Hepatocyte (in vitro differentiated cells): ENCODE results near the gene PGBD2. TPM values are rescaled to one million over a fixed set of nuclear protein-coding genes. Genes with fewer than 3 reads are reported as not detected.
"Not testable (repeated sequence)": the region's sequence is repeated elsewhere in the genome, so short reads cannot be mapped to it uniquely, and the experiment has no call there.

ENCODE experiments used
- DNase-seq: peaks from one replicate; pipeline ENCODE4 v3.0.0-alpha.2; 2016; ENCODE audit warnings: low spot score
- H2AFZ ChIP-seq: fragments of 200-600 bp; sonication (generic); 2 replicates; pipeline ENCODE4 v1.6.0; 2016; ENCODE audit warnings: antibody characterized with exemption, mild to moderate bottlenecking
- H3K27ac ChIP-seq: fragments of 200-600 bp; sonication (generic); 2 replicates; pipeline ENCODE4 v1.5.1; 2016; ENCODE audit warnings: mild to moderate bottlenecking
- H3K27me3 ChIP-seq: fragments of 200-600 bp; sonication (generic); 2 replicates; pipeline ENCODE4 v1.6.1; 2016
- H3K36me3 ChIP-seq: fragments of 200-600 bp; sonication (generic); replicated peaks from 2 replicates; pipeline ENCODE4 v1.5.1; 2016; ENCODE audit warnings: low read depth; ENCODE audit not compliant: insufficient read depth
- H3K4me1 ChIP-seq: fragments of 200-600 bp; sonication (generic); 2 replicates; pipeline ENCODE4 v1.5.1; 2016; ENCODE audit warnings: mild to moderate bottlenecking, moderate library complexity; ENCODE audit not compliant: insufficient read depth
- H3K4me2 ChIP-seq: fragments of 200-600 bp; sonication (generic); 2 replicates; pipeline ENCODE4 v1.6.0; 2016
- H3K4me3 ChIP-seq: fragments of 200-600 bp; sonication (generic); 2 replicates; pipeline ENCODE4 v1.5.1; 2016; ENCODE audit warnings: mild to moderate bottlenecking
- H3K79me2 ChIP-seq: fragments of 200-600 bp; sonication (generic); 2 replicates; pipeline ENCODE4 v1.6.0; 2017; ENCODE audit warnings: mild to moderate bottlenecking
- H3K9me2 ChIP-seq: fragments of 200-600 bp; sonication (generic); replicated peaks from 2 replicates; pipeline ENCODE4 v1.6.0; 2017; ENCODE audit warnings: mild to moderate bottlenecking; ENCODE audit not compliant: insufficient read depth
- H3K9me3 ChIP-seq: fragments of 200-600 bp; sonication (generic); 2 replicates; pipeline ENCODE4 v1.5.1; 2016; ENCODE audit warnings: low read depth, mild to moderate bottlenecking
- H4K20me1 ChIP-seq: fragments of 200-600 bp; sonication (generic); 2 replicates; pipeline ENCODE4 v1.6.0; 2016; ENCODE audit warnings: mild to moderate bottlenecking; ENCODE audit not compliant: insufficient read depth, poor library complexity, severe bottlenecking
- CTCF ChIP-seq: fragments of 200-600 bp; sonication (generic); IDR thresholded peaks from 2 replicates; pipeline ENCODE4 v1.5.1; 2016; ENCODE audit warnings: antibody characterized with exemption, mild to moderate bottlenecking; ENCODE audit not compliant: poor library complexity
- EZH2 ChIP-seq: fragments of 200-600 bp; sonication (generic); IDR thresholded peaks from 2 replicates; pipeline ENCODE4 v1.6.1; 2016; ENCODE audit warnings: antibody characterized with exemption, mild to moderate bottlenecking, borderline replicate concordance
- EZH2phosphoT487 ChIP-seq: fragments of 200-600 bp; sonication (generic); IDR thresholded peaks from one replicate; pipeline ENCODE4 v1.6.1; 2018; ENCODE audit warnings: antibody characterized with exemption, mild to moderate bottlenecking, low read depth, moderate library complexity; ENCODE audit not compliant: unreplicated experiment, severe bottlenecking
- WGBS: methylation state at CpG from one replicate; pipeline ENCODE4 v1.1.6; 2016; ENCODE audit warnings: low lambda C conversion rate; ENCODE audit errors: missing lambda C conversion rate; 5-methylcytosine and 5-hydroxymethylcytosine counted together
- polyA plus RNA-seq: library from polyadenylated mRNA; unstranded; fragments of >200 nt; fragmentation: Nextera tagmentation; extraction: Ambion mirVana; gene quantifications from 2 replicates; pipeline ENCODE4 v1.2.1, GENCODE V29; 2016
- total RNA-seq: library from RNA; depleted of rRNA; stranded (reverse); fragments of >200 nt; gene quantifications from 2 replicates; pipeline ENCODE4 v1.2.3, GENCODE V29; 2014

PGBD2 gene
- total and polyA plus RNA-seq, 2 experiments from 2014 or later: 5.6 to 6.6 TPM

- Histone ChIP-seq H2AFZ (no peak overlapping the region), H4K20me1 (no peaks in the 10 kb centered on the region), H3K79me2 (no peaks in the 10 kb centered on the region), H3K27ac (peak overlapping the region; percentile 89), H3K27me3 (no peaks in the 10 kb centered on the region), H3K36me3 (no peaks in the 10 kb centered on the region), H3K9me3 (no peaks in the 10 kb centered on the region), H3K9me2 (no peaks in the 10 kb centered on the region), H3K4me2 (peak overlapping the region; percentile 82), H3K4me1 (peaks cover 5% of the 10 kb centered on the region), H3K4me3 (peak overlapping the region; percentile 21)
- WGBS: 4% methylated on average over 23 of the region's 23 CpGs
- DNase-seq: peak; percentile 88
- TF ChIP-seq EZH2phosphoT487 (no peak), CTCF (no peak)
These were observed 32.0 kb upstream of the PGBD2 start for GRCh38 chr1:248873993-248874533.

GRCh38 chr1:248881261-248881660, 24.8 kb upstream of the PGBD2 start:
- Histone ChIP-seq H3K27ac (no peak overlapping the region), H4K20me1 (no peaks in the 10 kb centered on the region), H3K36me3 (no peaks in the 10 kb centered on the region), H3K4me2 (no peak overlapping the region), H3K79me2 (no peaks in the 10 kb centered on the region), H3K27me3 (no peaks in the 10 kb centered on the region), H3K4me3 (no peak overlapping the region), H3K9me3 (no peaks in the 10 kb centered on the region), H3K4me1 (peaks cover 2% of the 10 kb centered on the region), H3K9me2 (no peaks in the 10 kb centered on the region), H2AFZ (no peak overlapping the region)
- no peak for DNase-seq
- TF ChIP-seq EZH2 (no peak), CTCF (no peak), EZH2phosphoT487 (no peak)
- 79% methylated on average over 1 of the region's 1 CpG for WGBS

DNA sequence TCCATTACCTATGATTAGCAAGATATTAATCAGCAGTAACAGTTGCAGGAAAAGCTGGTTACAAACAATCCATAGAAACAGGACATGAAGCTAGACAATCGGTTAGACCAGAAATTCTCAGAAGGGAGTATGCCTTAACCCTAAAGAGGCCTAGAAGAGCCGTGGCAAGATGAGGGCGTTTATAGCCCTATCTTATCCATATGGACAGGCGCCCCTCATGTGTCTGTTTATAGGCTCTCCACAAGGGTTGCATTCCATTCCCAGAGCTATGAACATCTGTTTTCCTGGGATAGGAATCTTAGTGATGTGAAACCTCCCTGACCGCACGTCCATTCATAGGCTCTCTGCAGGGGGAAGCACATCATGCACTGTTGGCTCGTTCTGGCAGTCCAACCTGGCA, 23.6 kb upstream of the PGBD2 start:
- H3K4me3 ChIP-seq, H3K27me3 ChIP-seq: not testable (repeated sequence)
- 82% methylated on average over 7 of the region's 7 CpGs for WGBS

GRCh38 chr1:248884632-248885295, 21.3 kb upstream of the PGBD2 start:
- no peak for TF ChIP-seq CTCF
- TF ChIP-seq EZH2: no peak
- no peak for TF ChIP-seq EZH2phosphoT487
- H4K20me1 ChIP-seq: no peaks in the 10 kb centered on the region
- peaks cover 6% of the 10 kb centered on the region for H3K4me1 ChIP-seq
- no peak overlapping the region for H2AFZ ChIP-seq
- no peaks in the 10 kb centered on the region for H3K9me3 ChIP-seq
- no peak overlapping the region for H3K4me3 ChIP-seq
- H3K27me3 ChIP-seq: no peaks in the 10 kb centered on the region
- H3K9me2 ChIP-seq: no peaks in the 10 kb centered on the region
- no peak overlapping the region for H3K27ac ChIP-seq
- no peaks in the 10 kb centered on the region for H3K79me2 ChIP-seq
- DNase-seq: no peak
- H3K4me2 ChIP-seq: no peak overlapping the region
- WGBS: 78% methylated on average over 1 of the region's 1 CpG
- H3K36me3 ChIP-seq: no peaks in the 10 kb centered on the region

More for the DNA sequence above, 23.6 kb upstream of the PGBD2 start:
- H4K20me1 ChIP-seq, H3K4me1 ChIP-seq, H3K27ac ChIP-seq, H2AFZ ChIP-seq, H3K4me2 ChIP-seq, H3K36me3 ChIP-seq, H3K9me2 ChIP-seq, H3K9me3 ChIP-seq, H3K79me2 ChIP-seq, DNase-seq: not testable (repeated sequence)
